Mammary epithelial cell (primary cell): ENCODE results near the gene CCDC92B.

Experiments
- CTCF ChIP-seq, 2 donors: IDR thresholded peaks in 1 of 2; conservative IDR thresholded peaks in 1 of 2; 2 replicates each; pipeline ENCODE4 v1.5.1; 2011 to 2012; ENCODE audit warnings: inconsistent platforms in 2 of 2, low read length in 2 of 2, mild to moderate bottlenecking in 2 of 2, control low read depth in 1 of 2, low read depth in 1 of 2; ENCODE audit not compliant: insufficient read depth in 1 of 2; ENCODE audit errors: extremely low read depth in 1 of 2
- EZH2 ChIP-seq: IDR thresholded peaks from 2 replicates; pipeline ENCODE4 v1.6.1; 2012; ENCODE audit warnings: low read length, inconsistent platforms, borderline replicate concordance

- TF ChIP-seq CTCF (conservative IDR thresholded peaks at IDR 0.05 in 1 of 2, IDR thresholded peaks at IDR 0.05 in 1 of 2; ENCODE audit: extremely low read depth in 1 of 2, insufficient read depth in 1 of 2, low read depth in 1 of 2, low read length in 2 of 2) = no peak
- TF ChIP-seq EZH2 = no peak
Observed at GRCh38 chr17:2703181-2703580, 46.3 kb downstream of the CCDC92B start.
